Right renal cortex interstitium (tissue), 3 donors: Measurements from ENCODE around the gene MTUS2. TPM values are rescaled to one million over a fixed set of nuclear protein-coding genes. Genes with fewer than 3 reads are reported as not detected.
A peak's percentile ranks its signal among the peaks of the same experiment; 100 is the strongest.

Source experiments
- DNase-seq, 3 donors: peaks; one replicate each; pipeline ENCODE4 v3.0.0-alpha.2; 2013; ENCODE audit warnings: low read depth in 3 of 3, low spot score in 2 of 3
- polyA plus RNA-seq, 3 donors: library from polyadenylated mRNA; unstranded; fragments of 120-200 nt; gene quantifications; one replicate each; pipeline ENCODE4 v1.2.1, GENCODE V29; 2013; ENCODE audit not compliant: insufficient read length in 3 of 3

The MTUS2 gene
- polyA plus RNA-seq, 3 donors = 0.47 to 1.1 (median 1.0) TPM

GRCh38 chr13:29498426-29499040, 678.4 kb downstream of the MTUS2 start:
- no peak for DNase-seq

- no peak for DNase-seq
Observed at GRCh38 chr13:29499506-29500165, 679.5 kb downstream of the MTUS2 start.

- no peak for DNase-seq
Observed at GRCh38 chr13:29500386-29500785, 680.2 kb downstream of the MTUS2 start.

- DNase-seq = no peak
Observed at GRCh38 chr13:29501674-29502073, 681.5 kb downstream of the MTUS2 start.

- DNase-seq = no peak
Observed at GRCh38 chr13:29502391-29503008, 682.4 kb downstream of the MTUS2 start.

GRCh38 chr13:29503041-29503837, 683.1 kb downstream of the MTUS2 start:
- DNase-seq = no peak

GRCh38 chr13:29504691-29505090, 684.6 kb downstream of the MTUS2 start:
- DNase-seq = no peak

- no peak for DNase-seq
Observed at GRCh38 chr13:29505511-29505910, 685.4 kb downstream of the MTUS2 start.

- DNase-seq = no peak
Observed at GRCh38 chr13:29505950-29506349, 685.8 kb downstream of the MTUS2 start.

- DNase-seq = no peak
Observed at GRCh38 chr13:29507356-29507755, 687.2 kb downstream of the MTUS2 start.

- DNase-seq = peak; percentile 73 to 85 (median 77)
Observed at GRCh38 chr13:29508130-29508875, 688.2 kb downstream of the MTUS2 start.

- no peak for DNase-seq
Observed at GRCh38 chr13:29508876-29509252, 688.7 kb downstream of the MTUS2 start.

GRCh38 chr13:29509999-29510589, 690.0 kb downstream of the MTUS2 start:
- DNase-seq = no peak

- no peak for DNase-seq
Observed at GRCh38 chr13:29510651-29511084, 690.5 kb downstream of the MTUS2 start.

GRCh38 chr13:29511106-29511796, 691.1 kb downstream of the MTUS2 start:
- no peak for DNase-seq

- DNase-seq = no peak
Observed at GRCh38 chr13:29511980-29512379, 691.8 kb downstream of the MTUS2 start.

GRCh38 chr13:29513002-29513980, 693.2 kb downstream of the MTUS2 start:
- no peak for DNase-seq

GRCh38 chr13:29513981-29514719, 694.0 kb downstream of the MTUS2 start:
- no peak for DNase-seq
